ENCODE data around the gene ATP5ME. TPM values are rescaled to one million over a fixed set of nuclear protein-coding genes. Genes with fewer than 3 reads are reported as not detected.

ATP5ME gene
- total and polyA plus RNA-seq, 2 of the 13 experiments (the other 11 are each of a cell fraction or from before 2014, with no cell fraction given), result 305 to 753 TPM

DNA sequence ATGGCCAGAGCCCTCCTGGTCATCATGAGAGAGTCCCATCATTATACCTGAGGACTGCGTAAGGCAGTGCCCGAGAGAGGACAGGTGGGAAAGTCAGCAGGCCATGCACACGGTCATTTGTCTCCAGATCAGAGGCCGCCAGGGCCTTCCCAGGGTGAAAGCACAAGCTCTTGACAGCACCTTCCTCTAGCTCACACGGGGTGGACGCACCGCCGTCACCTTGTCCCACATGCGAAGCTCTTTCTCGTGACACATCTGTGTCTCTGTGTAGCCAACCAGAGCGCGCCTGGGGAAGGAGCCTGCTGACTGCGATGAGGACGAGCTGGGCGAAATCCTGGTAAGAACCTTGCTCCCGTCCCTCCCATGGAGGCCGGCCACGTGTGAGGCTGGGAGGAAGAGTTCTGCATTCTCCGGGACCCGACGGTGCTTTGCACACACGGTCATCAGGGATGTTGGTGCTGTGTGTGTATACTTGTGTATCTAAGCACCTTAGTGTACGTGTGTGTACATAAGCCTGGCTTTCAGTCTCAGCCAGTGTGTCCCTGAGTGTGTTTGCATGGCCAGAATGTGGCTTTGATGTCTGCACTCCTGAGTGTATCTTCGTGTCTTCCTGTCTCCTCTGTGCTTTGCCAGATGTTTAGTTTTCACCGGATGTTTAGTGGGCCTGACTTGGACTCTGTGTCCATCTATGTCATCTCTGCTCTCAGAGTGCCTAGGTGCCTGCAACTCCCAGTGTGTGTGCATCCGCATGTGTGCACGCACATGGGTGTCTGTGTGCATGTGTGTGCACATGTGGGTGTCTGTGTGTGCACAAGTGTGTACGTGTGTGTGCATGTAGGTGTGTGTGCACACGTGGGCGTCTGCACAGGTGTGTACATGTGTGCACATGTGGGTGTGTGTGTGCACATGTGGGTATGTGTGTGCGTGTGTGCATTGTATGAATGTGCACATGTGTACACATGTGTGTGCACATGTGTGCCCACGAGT, 15.1 kb downstream of the ATP5ME start (continued):
- TF ChIP-seq, protein P1, sequence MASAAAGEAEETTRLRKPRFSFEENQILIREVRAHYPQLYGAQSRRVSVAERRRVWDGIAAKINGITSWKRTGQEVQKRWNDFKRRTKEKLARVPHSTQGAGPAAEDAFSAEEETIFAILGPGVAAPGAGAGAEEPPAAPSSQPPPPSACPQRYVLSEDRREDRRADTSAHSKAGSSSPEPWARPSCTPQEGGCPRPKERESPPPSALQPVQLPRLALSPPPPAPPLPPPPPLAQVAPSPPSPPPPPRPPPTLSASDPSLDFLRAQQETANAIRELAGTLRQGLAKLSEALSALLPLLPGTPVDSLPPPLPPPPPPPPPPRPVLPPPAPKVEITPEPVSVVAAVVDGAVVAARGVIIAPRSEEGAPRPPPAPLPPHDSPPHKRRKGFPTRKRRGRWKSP (CRISPR knock-in tag; IDR thresholded peaks at IDR 0.05), result no peak
- TF ChIP-seq, protein P2, sequence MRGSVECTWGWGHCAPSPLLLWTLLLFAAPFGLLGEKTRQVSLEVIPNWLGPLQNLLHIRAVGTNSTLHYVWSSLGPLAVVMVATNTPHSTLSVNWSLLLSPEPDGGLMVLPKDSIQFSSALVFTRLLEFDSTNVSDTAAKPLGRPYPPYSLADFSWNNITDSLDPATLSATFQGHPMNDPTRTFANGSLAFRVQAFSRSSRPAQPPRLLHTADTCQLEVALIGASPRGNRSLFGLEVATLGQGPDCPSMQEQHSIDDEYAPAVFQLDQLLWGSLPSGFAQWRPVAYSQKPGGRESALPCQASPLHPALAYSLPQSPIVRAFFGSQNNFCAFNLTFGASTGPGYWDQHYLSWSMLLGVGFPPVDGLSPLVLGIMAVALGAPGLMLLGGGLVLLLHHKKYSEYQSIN (CRISPR knock-in tag; IDR thresholded peaks at IDR 0.05; ENCODE audit: borderline replicate concordance), result no peak
- TF ChIP-seq GTF2F1 (IDR thresholded peaks at IDR 0.05; ENCODE audit: low read length) (no peak), IRX3 (CRISPR knock-in tag; IDR thresholded peaks at IDR 0.05; ENCODE audit: borderline replicate concordance, low read depth) (no peak), HNRNPUL1 (IDR thresholded peaks at IDR 0.05; ENCODE audit: low read depth, low read length) (no peak), MATR3 (CRISPR knock-in tag; IDR thresholded peaks at IDR 0.05) (no peak), ZNF614 (CRISPR knock-in tag; IDR thresholded peaks at IDR 0.05; ENCODE audit: borderline replicate concordance) (no peak), ONECUT2 (CRISPR knock-in tag; IDR thresholded peaks at IDR 0.05) (no peak), ZNF234 (CRISPR knock-in tag; conservative IDR thresholded peaks at IDR 0.05) (no peak), ATRX (CRISPR knock-in tag; IDR thresholded peaks at IDR 0.05; ENCODE audit: borderline replicate concordance) (no peak), ZNF556 (CRISPR knock-in tag; IDR thresholded peaks at IDR 0.05; ENCODE audit: borderline replicate concordance) (peak; percentile 38; the same call in 1 of the 2 replicates), NBN (conservative IDR thresholded peaks at IDR 0.05) (no peak), ZNF672 (CRISPR knock-in tag; IDR thresholded peaks at IDR 0.05) (no peak), ZNF781 (CRISPR knock-in tag; IDR thresholded peaks at IDR 0.05; ENCODE audit: borderline replicate concordance, not compliant biosample characterization) (no peak), ZNF451 (CRISPR knock-in tag; IDR thresholded peaks at IDR 0.05) (no peak), RCOR2 (CRISPR knock-in tag; IDR thresholded peaks at IDR 0.05) (no peak), HOXA3 (CRISPR knock-in tag; IDR thresholded peaks at IDR 0.05) (peak; percentile 50; the same call in 1 of the 2 replicates)
- TF ChIP-seq, protein P3, sequence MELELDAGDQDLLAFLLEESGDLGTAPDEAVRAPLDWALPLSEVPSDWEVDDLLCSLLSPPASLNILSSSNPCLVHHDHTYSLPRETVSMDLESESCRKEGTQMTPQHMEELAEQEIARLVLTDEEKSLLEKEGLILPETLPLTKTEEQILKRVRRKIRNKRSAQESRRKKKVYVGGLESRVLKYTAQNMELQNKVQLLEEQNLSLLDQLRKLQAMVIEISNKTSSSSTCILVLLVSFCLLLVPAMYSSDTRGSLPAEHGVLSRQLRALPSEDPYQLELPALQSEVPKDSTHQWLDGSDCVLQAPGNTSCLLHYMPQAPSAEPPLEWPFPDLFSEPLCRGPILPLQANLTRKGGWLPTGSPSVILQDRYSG (CRISPR knock-in tag; IDR thresholded peaks at IDR 0.05), result no peak
- TF ChIP-seq, protein P4, sequence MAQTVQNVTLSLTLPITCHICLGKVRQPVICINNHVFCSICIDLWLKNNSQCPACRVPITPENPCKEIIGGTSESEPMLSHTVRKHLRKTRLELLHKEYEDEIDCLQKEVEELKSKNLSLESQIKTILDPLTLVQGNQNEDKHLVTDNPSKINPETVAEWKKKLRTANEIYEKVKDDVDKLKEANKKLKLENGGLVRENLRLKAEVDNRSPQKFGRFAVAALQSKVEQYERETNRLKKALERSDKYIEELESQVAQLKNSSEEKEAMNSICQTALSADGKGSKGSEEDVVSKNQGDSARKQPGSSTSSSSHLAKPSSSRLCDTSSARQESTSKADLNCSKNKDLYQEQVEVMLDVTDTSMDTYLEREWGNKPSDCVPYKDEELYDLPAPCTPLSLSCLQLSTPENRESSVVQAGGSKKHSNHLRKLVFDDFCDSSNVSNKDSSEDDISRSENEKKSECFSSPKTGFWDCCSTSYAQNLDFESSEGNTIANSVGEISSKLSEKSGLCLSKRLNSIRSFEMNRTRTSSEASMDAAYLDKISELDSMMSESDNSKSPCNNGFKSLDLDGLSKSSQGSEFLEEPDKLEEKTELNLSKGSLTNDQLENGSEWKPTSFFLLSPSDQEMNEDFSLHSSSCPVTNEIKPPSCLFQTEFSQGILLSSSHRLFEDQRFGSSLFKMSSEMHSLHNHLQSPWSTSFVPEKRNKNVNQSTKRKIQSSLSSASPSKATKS (CRISPR knock-in tag; IDR thresholded peaks at IDR 0.05), result no peak
- TF ChIP-seq, protein P5, sequence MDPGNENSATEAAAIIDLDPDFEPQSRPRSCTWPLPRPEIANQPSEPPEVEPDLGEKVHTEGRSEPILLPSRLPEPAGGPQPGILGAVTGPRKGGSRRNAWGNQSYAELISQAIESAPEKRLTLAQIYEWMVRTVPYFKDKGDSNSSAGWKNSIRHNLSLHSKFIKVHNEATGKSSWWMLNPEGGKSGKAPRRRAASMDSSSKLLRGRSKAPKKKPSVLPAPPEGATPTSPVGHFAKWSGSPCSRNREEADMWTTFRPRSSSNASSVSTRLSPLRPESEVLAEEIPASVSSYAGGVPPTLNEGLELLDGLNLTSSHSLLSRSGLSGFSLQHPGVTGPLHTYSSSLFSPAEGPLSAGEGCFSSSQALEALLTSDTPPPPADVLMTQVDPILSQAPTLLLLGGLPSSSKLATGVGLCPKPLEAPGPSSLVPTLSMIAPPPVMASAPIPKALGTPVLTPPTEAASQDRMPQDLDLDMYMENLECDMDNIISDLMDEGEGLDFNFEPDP (CRISPR knock-in tag; conservative IDR thresholded peaks at IDR 0.05), result no peak
- TF ChIP-seq, protein P6, sequence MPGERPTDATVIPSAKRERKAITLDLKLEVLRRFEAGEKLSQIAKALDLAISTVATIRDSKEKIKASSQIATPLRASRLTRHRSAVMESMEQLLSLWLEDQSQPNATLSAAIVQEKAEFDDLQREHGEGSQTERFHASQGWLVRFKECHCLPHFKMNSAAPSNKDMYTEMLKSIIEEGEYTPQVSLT (CRISPR knock-in tag; IDR thresholded peaks at IDR 0.05; ENCODE audit: borderline replicate concordance, low read depth), result no peak

Measured in HepG2 (cell line).